ENCODE data around the gene TASL.
"Not testable (repeated sequence)": the region's sequence is repeated elsewhere in the genome, so short reads cannot be mapped to it uniquely, and the experiment has no call there.

Gene TASL

GRCh38 chrX:30610026-30610425, 32.5 kb upstream of the TASL start:
- no peak for TF ChIP-seq BACH2 (CRISPR knock-in tag; IDR thresholded peaks at IDR 0.05; ENCODE audit: borderline replicate concordance)
- no peak for TF ChIP-seq PPARA (CRISPR knock-in tag; IDR thresholded peaks at IDR 0.05; ENCODE audit: borderline replicate concordance)
- no peak for TF ChIP-seq ISL1 (CRISPR knock-in tag; IDR thresholded peaks at IDR 0.05)
- no peak for TF ChIP-seq SNAI2 (CRISPR knock-in tag; IDR thresholded peaks at IDR 0.05)
- TF ChIP-seq CREB5 (CRISPR knock-in tag; IDR thresholded peaks at IDR 0.05; ENCODE audit: low read depth) = no peak
- TF ChIP-seq TCF4 (CRISPR knock-in tag; IDR thresholded peaks at IDR 0.05; ENCODE audit: borderline replicate concordance) = no peak
- no peak for TF ChIP-seq ARNTL (CRISPR knock-in tag; IDR thresholded peaks at IDR 0.05; ENCODE audit: borderline replicate concordance, low read depth)
- TF ChIP-seq ZFP3 (CRISPR knock-in tag; IDR thresholded peaks at IDR 0.05) = no peak
- TF ChIP-seq GLIS3 (CRISPR knock-in tag; IDR thresholded peaks at IDR 0.05) = no peak
- no peak for TF ChIP-seq ZNF8 (CRISPR knock-in tag; IDR thresholded peaks at IDR 0.05)
- no peak for ATAC-seq

GRCh38 chrX:30607155-30607554, 29.6 kb upstream of the TASL start:
- ATAC-seq = no peak

GRCh38 chrX:30600269-30601176, 23.0 kb upstream of the TASL start:
- not testable (repeated sequence) for ATAC-seq

More at GRCh38 chrX:30607155-30607554, 29.6 kb upstream of the TASL start:
- TF ChIP-seq ZNF70 (CRISPR knock-in tag; IDR thresholded peaks at IDR 0.05) = no peak
- no peak for TF ChIP-seq SNAI2 (CRISPR knock-in tag; IDR thresholded peaks at IDR 0.05)
- TF ChIP-seq POU6F1 (CRISPR knock-in tag; IDR thresholded peaks at IDR 0.05; ENCODE audit: borderline replicate concordance, low read depth) = no peak
- TF ChIP-seq TCF4 (CRISPR knock-in tag; IDR thresholded peaks at IDR 0.05; ENCODE audit: borderline replicate concordance) = no peak
- no peak for TF ChIP-seq ESRRG (CRISPR knock-in tag; IDR thresholded peaks at IDR 0.05)
- TF ChIP-seq CSDC2 (CRISPR knock-in tag; IDR thresholded peaks at IDR 0.05) = no peak
- TF ChIP-seq ARNTL (CRISPR knock-in tag; IDR thresholded peaks at IDR 0.05; ENCODE audit: borderline replicate concordance, low read depth) = no peak
- no peak for TF ChIP-seq ZNF8 (CRISPR knock-in tag; IDR thresholded peaks at IDR 0.05)
- TF ChIP-seq ZFP3 (CRISPR knock-in tag; IDR thresholded peaks at IDR 0.05) = no peak
- no peak for TF ChIP-seq TOX (CRISPR knock-in tag; IDR thresholded peaks at IDR 0.05; ENCODE audit: borderline replicate concordance)
- no peak for TF ChIP-seq BACH2 (CRISPR knock-in tag; IDR thresholded peaks at IDR 0.05; ENCODE audit: borderline replicate concordance)

GRCh38 chrX:30597216-30598012, 19.8 kb upstream of the TASL start:
- ATAC-seq = no peak
- TF ChIP-seq ZNF8 (CRISPR knock-in tag; IDR thresholded peaks at IDR 0.05) (no peak), GLIS3 (CRISPR knock-in tag; IDR thresholded peaks at IDR 0.05) (no peak), RARB (CRISPR knock-in tag; IDR thresholded peaks at IDR 0.05) (no peak), ESRRG (CRISPR knock-in tag; IDR thresholded peaks at IDR 0.05) (no peak), TSHZ2 (CRISPR knock-in tag; IDR thresholded peaks at IDR 0.05) (no peak), PATZ1 (CRISPR knock-in tag; IDR thresholded peaks at IDR 0.05; ENCODE audit: borderline replicate concordance) (no peak), POU6F1 (CRISPR knock-in tag; IDR thresholded peaks at IDR 0.05; ENCODE audit: borderline replicate concordance, low read depth) (no peak), ZC3H10 (CRISPR knock-in tag; IDR thresholded peaks at IDR 0.05) (no peak), CSRNP3 (CRISPR knock-in tag; IDR thresholded peaks at IDR 0.05) (no peak), PPARA (CRISPR knock-in tag; IDR thresholded peaks at IDR 0.05; ENCODE audit: borderline replicate concordance) (no peak), ZFP30 (CRISPR knock-in tag; IDR thresholded peaks at IDR 0.05) (no peak), ZNF70 (CRISPR knock-in tag; IDR thresholded peaks at IDR 0.05) (no peak), ZNF565 (CRISPR knock-in tag; conservative IDR thresholded peaks at IDR 0.05; ENCODE audit: low read depth) (no peak), ARNTL (CRISPR knock-in tag; IDR thresholded peaks at IDR 0.05; ENCODE audit: borderline replicate concordance, low read depth) (no peak), ISL1 (CRISPR knock-in tag; IDR thresholded peaks at IDR 0.05) (no peak)

All from SK-N-SH treated with all-trans-retinoic acid at 6 μM for 48 hours (cell line).